GM18868 (cell line): Measurements from ENCODE around the gene ZSCAN5A.
A peak's percentile ranks its signal among the peaks of the same experiment; 100 is the strongest.
"Not testable (repeated sequence)": the region's sequence is repeated elsewhere in the genome, so short reads cannot be mapped to it uniquely, and the experiment has no call there.

Experiments used
- ATAC-seq: cut with Tn5 transposase; IDR thresholded peaks from one replicate; pipeline ENCODE4 v1.9.1; 2021; ENCODE audit warnings: mild to moderate bottlenecking, moderate library complexity; ENCODE audit not compliant: unreplicated experiment

The ZSCAN5A gene

DNA sequence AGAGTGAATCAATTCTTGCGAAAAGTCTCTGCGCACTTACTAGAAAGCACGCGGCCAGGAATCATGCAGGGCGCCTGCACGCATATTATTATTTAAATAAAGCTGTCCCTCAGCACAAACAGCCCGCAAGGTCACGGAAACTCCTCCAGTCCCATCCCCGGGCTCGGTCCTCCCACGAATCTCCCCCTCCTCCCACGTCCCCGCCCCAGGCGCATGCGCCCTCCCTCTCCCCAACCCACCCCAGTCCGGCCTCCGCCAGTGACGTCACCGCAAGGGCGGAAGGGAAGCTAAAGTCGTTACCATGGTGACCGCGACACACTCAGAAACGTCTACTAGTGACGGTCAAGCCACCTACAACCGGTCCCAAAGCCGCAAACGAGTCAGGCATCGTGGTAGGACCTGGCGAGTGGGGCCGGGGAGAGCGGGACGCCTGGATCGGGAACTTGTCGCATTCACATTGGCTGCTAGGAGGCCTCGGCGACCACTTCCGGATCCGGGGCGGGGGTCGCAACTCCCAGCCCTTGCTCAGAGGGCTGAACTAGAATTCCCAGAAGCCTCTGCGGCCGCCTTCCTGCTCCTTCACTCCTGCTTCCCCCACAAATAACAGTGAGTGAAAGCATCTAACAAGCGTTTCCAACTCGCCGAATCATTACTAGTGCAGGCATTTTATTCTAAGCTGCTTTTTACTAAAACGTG is at the start of gene ZSCAN5A:
Gene ZSCAN5A (minus strand): TSS at position 459 of the 696 bp plus-strand sequence. CDS start 89,793 bp downstream, outside the sequence.
- peak; percentile 73 for ATAC-seq

DNA sequence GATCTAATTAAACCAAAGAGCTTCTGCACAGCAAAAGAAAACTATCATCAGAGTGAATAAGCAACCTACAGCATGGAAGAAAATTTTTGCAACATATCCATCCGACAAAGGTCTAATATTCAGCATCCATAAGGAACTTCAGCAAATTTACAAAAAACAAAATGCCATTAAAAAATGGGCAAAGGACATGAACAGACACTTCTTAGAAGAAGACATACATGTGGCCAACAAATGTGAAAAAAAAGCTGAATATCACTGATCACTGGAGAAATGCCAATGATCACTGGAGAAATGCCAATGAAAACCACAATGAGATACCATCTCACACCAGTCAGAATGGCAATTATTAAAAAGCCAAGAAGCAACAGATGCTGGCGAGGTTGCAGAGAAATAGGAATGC is 46.2 kb upstream of the ZSCAN5A start:
- no peak for ATAC-seq

DNA sequence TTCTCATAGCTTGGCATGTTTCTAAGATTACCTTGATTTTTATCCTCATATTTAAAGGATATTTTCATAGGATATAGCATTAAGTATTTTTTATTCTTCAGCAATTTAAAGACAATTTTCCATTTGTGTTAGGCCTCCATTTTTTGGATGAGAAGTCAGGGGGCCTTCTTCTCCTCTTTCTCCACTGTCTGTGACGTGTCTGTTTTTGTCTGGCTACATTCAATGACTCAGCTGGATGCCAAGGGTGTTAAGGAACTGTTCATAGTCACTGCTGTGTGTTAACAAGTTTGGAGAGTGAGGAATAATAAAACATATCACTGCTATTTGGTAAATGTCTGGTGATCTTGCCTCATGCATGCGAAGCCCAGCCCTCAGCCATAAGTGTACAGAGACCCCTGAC is 42.3 kb upstream of the ZSCAN5A start:
- no peak for ATAC-seq

GRCh38 chr19:56355517-56355916 is 40.9 kb upstream of the ZSCAN5A start:
- ATAC-seq = no peak

- ATAC-seq = no peak
Observed at GRCh38 chr19:56351208-56351607, 36.6 kb upstream of the ZSCAN5A start.

DNA sequence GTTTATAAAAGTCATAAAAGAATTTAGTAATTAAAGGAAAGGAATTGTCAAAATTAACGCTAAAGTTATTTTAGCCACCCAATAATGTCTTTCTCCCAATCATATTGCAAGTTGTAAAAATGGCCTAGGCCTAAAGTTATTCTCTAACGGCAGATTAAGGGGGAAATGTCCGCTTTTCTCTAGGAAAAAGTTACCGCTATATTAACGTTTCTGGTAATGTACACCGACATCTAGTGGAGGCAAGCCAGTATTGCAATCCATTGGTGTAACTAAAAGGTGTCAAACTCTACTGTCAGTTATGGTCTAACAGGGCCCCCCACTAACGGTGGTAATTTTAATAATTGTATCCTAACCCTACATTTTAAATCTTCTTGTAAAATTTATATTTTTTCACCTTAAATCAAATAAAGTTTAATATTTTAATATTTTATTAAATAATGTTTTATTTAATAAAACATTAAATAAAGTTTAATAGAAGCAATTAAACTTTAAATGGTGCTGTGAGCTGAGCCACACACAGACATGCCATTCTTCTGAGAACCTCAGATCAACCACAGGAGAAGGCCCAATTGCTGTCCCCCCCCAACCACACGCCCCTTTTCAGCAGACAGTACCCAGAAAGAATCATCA is 35.9 kb upstream of the ZSCAN5A start:
- ATAC-seq = no peak

DNA sequence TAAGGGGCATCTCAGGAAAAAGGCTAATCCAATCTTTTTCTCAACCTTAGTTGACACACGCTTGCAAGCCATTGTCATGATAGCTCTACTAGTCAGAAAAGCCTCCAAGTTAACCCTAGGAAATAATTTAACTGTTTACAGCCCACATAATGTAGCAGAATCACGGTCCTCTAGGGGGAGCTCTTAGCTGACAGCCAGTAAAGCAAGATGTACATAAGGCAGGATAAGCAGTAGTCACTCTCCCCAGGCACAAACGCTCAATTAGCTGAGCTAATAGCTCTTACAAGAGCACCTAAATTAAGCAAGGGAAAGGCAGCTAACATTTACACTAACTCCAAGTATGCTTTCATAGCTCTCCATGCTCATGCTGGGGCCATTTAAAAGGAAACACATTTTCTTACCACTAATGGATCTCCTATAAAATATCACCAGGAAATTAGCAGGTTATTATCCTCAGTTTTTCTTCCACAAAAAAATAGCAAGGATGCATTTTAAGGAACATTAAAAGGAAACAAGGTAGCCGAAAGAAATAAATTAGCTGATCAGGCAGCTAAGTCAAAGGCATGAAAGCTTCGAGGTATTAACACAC is 33.7 kb upstream of the ZSCAN5A start:
- no peak for ATAC-seq

DNA sequence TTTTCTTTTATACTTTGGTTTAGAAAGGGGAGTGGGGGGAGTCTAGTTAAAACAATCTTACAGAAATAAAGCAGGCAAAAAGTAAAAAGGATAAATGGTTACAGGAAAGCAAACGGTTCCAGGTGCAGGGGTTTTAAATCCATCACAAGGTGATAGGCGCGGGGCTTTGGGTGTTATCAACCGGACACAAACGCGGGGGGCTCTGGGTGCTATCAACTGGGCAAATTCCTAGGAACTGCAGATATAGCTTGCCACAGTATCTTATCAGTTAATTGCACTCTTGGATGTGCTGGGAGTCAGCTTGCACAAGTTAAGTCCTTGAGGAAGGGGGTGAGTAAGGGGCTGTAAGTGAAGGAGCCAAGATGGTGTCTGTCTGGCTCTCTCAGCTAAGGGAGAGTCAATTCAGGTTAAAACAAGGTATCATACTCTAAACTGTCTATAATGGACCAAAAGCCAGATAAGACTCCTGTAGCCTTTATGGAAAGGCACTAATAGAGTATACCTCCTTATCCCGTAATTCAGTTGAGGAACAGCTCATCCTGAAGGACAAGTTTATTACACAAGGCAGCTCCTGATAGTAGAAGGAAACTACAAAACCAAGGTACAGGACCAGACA is 32.6 kb upstream of the ZSCAN5A start:
- ATAC-seq = no peak

DNA sequence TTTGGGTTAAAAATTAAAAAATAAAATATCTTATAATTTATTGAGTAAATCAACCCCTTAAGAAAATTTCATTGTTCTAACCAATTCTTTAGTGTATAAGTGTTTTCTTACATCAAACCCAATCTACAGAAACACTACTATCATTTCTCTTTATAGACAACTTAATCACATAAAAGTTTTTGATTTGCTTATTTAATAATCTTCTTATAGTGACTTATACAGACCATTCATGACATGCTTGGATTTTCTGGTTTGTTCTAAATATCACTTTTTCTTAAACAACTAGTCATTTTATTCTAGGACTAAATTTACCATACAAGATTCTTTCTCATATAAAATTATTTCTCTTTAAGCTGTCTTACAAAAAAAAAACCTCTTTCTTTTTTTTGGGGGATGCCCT is 27.3 kb upstream of the ZSCAN5A start:
- ATAC-seq = no peak

GRCh38 chr19:56339031-56339430 is 24.4 kb upstream of the ZSCAN5A start:
- not testable (repeated sequence) for ATAC-seq

GRCh38 chr19:56337077-56337476 is 22.4 kb upstream of the ZSCAN5A start:
- not testable (repeated sequence) for ATAC-seq

DNA sequence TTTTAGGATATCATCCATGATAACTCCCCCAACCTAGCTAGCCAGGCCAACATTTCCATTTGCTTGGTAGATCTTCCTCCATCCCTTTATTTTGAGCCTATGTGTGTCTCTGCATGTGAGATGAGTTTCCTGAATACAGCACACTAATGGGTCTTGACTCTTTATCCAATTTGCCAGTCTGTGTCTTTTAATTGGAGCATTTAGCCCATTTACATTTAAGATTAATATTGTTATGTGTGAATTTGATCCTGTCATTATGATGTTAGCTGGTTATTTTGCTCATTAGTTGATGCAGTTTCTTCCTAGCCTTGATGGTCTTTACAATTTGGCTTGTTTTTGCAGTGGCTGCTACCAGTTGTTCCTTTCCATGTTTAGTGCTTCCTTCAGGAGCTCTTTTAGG is 20.7 kb upstream of the ZSCAN5A start:
- ATAC-seq = not testable (repeated sequence)

GRCh38 chr19:56333506-56333905 is 18.9 kb upstream of the ZSCAN5A start:
- no peak for ATAC-seq

DNA sequence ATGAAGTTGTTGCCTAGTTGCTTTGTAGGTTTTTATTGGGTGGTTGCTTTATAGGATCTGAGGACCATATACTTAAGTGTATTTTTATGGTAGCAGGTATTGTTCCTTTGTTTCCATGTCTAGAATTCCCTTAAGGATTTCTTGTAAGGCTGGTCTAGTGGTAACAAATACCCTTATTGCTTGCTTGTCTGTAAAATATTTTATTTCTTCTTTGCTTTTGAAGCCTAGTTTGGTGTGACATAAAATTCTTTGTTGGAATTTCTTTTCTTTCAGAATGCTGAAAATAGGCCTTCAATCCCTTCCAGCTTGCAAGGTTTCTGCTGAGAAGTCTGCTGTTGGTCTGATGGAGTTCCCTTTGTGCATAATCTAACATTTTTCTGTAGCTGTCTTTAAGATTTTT is 18.1 kb upstream of the ZSCAN5A start:
- no peak for ATAC-seq

GRCh38 chr19:56324436-56324835 is 9.8 kb upstream of the ZSCAN5A start:
- ATAC-seq = no peak

DNA sequence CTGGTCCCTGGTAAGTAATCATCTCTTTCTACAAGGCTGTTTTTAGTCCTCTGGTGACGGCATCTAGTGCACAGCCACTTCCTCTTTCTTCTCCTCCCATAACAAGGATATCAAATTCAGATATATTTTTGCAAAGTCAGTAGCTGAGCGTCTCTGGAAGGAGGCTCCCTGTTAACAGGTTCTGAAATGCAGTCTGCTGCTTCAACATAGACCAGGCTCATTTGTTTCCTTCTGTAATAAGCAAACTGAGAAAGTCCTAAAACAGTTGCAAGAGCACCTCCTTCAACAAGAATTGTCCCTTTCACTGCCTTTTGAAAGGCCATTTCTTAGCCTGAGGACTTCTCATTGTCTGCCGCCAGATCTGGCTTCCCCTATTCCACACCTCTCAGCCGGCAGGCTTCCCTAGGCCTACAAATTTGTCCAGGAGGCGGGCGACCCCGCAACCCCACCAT is 7.4 kb upstream of the ZSCAN5A start:
- ATAC-seq = no peak

GRCh38 chr19:56321254-56321988 is 6.8 kb upstream of the ZSCAN5A start:
- no peak for ATAC-seq

- no peak for ATAC-seq
Observed at GRCh38 chr19:56319991-56320390, 5.4 kb upstream of the ZSCAN5A start.

DNA sequence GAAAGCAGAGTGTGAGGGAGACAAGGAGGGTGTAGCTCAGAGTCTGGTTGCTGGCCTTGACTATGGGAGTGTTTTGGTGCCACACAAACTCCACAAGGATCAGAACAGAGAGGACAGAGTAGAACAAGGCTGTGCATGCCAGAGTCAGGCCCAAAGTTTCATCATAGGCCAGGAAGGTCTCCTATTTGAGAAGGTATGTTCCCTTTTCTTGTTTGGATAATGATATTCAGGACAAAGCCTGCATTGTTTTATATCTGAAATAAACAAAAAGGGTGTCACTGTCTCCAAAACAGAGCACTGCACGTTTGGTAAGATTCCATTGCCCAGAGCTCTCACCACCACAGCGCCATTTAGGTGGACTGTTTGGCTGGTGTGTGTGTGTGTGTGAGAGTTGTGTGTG is 3.1 kb upstream of the ZSCAN5A start:
- ATAC-seq = no peak

DNA sequence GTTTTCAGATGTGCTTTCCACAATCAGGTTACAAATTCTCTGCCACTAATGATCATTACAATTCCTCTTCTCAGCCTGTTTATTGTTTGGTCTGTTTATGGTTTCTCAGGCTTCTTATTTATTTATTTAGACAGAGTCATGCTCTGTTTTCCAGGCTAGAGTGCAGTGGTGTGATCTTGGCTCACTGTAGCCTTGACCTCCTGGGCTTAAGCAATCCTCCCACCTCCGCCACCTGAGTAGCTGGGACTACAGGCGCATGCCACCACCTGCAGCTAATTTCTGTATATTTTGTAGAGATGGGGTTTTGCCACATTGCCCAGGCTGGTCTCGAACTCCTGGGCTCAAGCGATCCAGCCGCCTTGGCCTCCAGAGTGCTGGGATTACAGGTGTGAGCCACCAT is 2.1 kb upstream of the ZSCAN5A start:
- ATAC-seq = no peak
